KG1 (cell line): ENCODE measurements around the gene DNAH10.
"Not testable (repeated sequence)": the region's sequence is repeated elsewhere in the genome, so short reads cannot be mapped to it uniquely, and the experiment has no call there.

Source experiments
- DNase-seq: peaks from one replicate; lab custom pipeline; 2025; lab: John Stamatoyannopoulos, UW

Gene DNAH10

DNA sequence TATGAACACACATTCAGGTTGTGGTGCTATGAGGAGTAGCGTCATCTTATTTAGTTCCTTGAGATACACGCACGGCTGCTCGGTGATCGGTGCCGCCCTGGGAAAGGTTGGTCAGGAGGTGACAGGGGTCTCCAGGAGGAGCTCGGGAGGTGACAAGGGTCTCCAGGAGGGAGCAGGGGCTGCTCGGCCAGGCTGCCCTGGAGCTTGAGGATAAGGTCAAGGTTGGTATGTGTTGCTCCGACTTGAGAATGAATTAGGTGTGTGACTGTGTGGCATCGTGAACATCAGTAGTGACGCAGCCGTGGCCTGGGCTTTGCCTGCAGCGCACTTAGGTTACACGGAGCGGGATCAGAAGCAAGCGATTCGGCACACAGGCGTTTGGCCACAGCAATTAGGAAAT is 174.4 kb downstream of the DNAH10 start:
- DNase-seq: no peak

DNA sequence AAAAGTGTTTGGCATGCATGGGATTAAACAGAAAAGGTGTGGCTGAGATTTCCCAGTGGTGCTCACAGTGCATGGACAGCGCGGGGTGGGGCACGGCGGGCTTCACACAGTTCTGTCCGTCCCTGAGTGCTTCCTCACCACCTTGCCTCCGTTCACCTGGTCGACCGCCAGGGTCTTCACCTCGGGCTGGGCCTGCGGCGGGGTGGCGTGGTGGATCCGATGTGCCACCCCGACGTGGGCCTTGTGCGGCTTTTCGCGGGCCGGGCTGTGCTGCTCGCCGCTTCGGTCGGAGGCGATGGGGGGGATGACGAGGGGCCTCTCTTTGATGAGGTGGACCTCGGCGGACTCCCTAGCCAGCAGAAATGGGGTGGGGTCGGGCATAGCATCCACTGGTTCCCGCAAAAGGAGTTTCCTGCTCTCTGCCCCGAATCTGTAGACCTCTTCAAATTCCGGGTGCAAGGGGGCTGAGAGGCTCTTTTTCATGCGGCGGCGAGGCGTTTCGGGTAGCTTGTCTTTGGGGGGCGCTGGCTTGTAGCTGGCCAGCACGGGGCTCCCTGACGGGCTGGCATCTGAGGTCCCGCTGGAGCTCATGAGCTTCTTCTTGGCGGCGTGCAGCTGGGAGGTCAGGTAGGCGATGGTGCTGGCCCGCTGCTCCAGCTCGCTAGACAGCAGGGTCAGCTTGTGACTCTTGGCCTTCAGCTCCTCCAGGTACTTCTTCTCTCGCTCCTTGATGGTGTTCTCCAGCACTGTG is 175.0 kb downstream of the DNAH10 start:
- DNase-seq: no peak

DNA sequence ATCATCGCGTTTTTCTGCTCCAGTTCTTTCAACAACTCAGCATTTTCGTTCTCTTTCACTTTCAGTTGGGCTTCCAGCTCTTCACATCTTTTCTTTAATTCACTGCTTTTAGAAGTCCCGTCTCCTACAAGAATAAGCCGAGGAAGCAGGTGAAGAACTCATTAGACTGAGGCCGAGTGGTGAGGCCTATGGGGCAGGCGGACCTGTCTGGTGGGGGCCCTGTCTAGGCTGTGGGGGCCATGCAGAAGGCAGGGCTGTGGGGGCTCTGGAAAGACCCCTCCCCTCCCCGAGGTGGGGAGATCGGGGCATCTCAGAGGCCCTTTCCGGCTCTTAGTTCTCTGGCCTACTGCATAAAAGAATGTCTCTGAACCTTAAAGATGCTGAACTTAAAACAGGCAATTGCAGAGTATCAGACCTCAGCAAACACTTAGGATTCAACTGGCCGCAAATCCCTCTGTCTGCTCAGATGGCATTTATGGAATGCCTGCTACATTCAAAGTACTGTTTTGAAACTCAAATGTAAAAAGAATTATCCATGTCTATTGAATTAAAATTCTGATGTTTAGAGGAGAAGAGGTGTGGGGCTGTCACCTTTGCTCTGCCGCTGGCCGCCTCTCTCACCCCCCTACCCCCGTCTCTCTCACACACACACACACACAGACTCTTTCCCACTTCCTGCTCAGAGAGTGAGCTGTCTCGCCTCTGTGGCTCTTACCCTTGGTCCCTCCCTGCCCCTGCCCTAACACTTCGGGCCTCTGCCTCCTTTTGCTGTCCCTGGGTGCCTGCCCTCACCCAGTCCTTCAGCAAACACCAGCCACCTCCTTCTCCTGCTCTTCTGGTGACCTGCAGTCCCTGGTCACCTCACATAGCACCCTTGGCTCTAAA is 175.8 kb downstream of the DNAH10 start:
- DNase-seq: no peak

DNA sequence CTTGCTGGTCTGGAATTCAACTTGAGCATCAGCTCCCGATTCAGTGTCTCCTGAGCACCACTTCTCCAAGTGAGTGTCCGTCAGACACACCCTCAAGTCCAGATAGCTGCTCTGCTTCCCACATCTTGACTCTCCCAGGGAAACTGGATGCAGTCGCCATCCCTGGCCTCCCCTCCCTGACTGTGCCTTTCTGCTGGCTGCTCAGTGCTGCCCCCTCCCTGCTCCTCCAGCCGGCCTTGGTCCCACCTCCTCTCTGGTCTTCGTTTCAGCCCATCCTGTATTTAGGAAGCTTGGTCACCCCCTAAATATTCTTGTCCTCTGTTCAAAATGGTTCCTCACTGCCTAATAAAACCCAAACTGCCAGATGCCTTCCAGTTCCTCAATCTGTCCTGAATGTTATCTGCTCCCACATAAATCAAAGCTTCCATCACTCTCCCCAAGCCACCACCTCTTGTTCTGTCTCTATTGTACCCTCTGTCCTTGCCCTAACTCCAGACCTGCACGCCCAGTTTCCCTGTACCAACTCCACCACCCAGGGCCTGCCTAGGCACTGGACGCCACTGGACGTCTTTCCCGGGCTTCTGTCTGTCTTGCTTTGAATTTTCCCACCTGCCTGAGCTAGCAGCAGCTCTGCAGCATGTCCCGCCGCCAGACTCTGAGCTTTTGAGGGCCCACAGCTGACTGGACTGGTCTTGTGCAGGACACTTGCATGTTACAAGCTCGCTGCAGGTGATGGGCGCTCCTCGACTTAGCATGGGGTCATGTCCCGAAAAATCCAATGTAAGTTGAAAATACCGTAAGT is 176.8 kb downstream of the DNAH10 start:
- DNase-seq: no peak

DNA sequence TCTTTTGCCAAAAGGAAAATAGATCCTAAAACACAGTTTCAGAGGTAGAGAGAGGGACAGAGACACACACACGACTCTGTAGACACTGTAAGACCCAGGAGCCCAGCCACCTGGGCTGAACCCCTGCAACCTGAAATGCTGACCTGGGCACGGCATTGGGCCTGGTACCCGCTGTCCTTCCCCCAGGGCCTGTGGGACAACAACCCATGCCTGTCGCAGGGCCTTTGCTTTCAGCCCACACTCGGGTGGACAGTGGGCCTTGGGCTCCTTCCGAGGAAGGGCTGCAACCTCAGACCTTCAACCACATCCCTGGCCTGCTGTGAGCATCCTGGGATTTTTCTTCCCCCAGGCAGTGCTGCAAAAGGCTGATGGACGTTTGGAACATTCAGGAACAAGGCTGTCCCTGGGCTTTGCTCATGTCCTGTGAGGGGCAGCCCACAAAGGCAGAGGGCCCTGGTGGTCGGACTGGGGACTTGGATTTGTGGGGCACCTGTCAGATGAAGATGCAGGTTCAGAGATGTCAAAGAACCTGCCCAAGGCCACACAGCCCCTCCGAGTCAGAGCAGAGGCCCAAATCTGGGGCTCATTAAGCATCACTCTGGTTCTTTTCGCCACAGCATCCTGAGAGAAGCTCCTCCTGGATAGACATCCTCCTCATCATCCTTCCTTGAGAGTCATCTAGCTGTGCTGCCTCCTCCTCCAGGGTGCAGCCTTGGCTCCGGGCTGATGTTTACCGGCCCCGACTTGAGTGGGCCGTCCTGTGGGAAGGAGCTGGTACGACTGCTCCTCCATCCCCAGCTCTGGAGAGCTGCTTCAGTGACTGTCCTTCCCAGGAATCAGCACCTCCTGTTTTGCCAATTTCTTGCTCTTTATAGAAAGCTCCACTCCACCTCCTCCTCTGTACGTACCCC is 177.9 kb downstream of the DNAH10 start:
- no peak for DNase-seq

DNA sequence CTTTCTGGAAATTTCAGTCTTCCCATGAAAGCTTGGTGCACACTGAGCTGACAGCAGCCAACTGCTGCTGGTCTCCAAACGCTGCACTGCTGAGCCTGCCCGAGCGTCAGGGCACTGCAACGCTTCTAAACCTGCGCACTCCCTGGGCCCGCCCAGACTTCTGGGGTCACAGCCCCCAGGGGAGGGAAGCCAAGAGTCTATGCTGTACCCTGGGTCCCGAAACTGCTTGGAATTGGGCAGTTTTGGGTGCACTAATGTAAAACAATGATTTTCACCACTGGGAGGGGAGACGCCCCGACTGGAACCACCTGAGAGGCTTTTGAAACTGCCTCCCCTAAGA is 178.5 kb downstream of the DNAH10 start:
- DNase-seq: no peak

DNA sequence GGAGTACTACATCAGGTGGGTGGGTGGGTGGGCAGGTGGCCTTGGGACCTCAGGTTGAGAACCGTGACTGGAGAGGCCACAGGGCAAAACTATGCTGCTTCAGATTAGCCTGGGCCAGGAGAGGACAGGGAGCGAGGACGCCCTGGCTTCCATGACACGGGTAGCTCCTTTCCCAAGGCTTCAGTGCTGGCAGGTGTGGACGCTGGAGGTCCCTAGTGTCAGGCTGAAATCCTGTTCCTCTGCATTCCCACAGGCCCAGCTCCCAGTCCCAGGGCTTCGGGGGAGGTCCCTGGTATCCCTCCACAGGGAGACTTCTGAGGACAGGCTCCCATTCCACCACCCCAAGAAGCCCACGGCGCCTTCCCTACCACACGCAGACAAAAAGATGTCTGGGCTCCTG is 178.9 kb downstream of the DNAH10 start:
- no peak for DNase-seq

DNA sequence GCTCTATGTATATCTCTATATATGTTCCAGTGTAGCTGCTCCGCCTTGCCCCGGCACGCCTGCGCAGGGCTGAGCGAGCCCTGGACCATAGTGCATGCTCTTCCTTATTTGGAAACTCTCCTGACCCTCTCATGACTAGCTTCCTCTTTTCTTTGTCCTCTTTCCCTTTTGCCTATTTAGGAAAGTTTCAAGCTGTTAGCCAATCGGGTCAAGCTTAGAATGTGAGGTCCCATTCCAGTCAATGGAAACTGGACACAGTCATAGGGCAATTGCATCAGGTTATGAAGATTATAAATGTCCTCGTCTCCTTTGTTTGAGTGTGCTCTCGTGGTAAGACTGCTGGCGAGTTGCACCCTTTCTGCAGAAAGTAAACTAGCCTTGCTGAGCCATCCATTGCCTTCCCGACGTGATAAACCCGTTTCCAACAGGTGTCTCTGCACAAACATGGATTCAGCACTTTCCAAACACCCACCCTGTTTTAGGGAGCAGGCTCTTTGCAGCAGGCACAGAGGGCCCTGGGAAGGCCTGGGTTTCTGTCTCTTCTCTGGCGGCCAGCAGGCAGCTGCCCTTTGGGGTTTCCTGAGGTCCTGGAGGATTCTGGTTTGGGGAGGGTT is 179.6 kb downstream of the DNAH10 start:
- DNase-seq: no peak

DNA sequence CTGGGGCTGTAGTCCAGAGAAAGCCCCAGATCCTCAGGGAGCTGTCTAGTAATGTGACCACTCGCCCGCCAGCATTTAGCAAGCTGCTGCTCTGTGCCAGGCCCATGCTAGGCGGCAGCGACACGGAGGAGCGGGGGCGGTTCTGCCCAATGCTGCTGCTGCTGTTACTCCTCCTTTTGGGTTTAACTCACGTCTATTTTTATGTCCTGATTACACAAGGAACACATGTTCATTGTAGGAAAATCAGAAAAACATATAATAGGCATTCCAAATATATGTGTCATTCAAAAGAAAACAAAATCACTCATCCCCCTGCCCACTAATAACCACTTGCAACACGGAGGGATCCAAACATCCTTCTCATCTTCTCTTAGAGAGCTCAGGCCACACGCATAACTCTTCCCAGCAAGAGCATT is 180.1 kb downstream of the DNAH10 start:
- no peak for DNase-seq

DNA sequence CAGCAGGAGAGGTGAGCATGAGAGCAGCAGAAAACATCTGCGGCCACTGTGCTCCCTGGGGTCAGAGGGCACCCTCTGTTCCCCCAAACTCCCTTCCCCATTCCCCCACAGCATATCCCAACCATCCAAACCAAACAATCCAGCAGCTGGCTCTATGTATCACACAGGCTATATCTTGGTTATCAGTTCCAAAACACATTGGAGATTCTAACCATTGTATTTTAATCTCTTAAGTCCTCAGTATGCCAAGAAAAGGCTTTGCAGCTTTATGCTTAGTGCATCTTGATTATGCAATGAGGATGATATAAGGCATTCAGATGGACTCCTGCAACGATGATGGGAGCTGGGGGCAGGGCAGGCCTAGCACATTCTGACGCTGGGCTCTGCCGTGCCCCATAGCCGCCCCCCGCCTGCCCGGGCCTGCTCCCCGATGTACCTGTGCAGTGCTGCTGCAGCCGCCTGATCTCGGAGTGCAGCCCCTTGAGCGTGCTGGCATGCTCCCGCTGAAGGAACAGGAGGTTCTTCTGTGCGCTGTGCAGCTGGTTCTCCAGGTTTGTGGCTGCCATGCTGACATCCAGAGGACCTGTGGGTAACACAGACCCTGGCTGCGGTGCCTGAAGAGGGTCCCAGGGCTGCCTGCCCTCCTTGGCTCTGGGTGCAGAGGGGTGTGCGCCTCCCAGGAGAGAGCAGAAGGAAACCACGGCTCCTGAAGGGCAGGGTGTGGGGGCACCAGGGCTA is 181.0 kb downstream of the DNAH10 start:
- DNase-seq: no peak

DNA sequence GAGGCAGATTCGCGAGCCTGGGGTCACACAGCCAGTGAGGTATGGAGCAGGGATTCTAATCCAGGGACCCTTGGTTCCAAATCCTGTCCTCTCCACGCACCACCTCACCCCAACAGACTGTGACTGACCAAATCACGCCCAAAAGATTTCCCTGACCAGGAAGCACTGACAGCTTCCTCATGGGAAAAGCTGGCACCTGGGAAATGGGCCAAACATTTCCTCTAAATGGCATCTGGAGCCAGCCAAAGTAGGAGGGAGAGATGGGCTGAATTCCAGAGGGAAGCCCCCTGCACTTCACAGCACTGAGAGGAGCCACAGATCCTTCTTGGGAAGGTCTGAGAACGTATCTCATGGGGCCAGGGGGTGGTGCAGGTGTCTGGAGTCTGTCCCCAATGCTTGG is 181.7 kb downstream of the DNAH10 start:
- DNase-seq: no peak

DNA sequence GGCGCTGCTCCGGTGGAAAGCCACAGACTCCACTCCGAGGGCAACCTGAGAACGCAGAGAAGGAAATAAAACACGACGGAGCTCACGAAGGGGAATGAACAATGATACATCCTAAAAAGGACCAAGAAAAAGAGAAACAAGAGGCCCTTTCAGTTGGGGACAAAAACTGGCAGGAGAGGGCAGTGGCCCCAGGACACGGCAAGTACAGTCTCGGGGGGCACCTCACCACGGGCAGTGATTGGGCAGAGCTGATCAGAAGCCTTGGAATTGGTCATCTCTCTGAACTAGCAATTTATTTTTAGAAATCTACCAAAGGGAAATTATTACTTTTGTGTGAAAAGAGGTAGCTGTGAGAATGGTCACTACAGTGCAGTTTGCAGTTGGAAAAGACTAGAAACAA is 182.6 kb downstream of the DNAH10 start:
- DNase-seq: no peak

DNA sequence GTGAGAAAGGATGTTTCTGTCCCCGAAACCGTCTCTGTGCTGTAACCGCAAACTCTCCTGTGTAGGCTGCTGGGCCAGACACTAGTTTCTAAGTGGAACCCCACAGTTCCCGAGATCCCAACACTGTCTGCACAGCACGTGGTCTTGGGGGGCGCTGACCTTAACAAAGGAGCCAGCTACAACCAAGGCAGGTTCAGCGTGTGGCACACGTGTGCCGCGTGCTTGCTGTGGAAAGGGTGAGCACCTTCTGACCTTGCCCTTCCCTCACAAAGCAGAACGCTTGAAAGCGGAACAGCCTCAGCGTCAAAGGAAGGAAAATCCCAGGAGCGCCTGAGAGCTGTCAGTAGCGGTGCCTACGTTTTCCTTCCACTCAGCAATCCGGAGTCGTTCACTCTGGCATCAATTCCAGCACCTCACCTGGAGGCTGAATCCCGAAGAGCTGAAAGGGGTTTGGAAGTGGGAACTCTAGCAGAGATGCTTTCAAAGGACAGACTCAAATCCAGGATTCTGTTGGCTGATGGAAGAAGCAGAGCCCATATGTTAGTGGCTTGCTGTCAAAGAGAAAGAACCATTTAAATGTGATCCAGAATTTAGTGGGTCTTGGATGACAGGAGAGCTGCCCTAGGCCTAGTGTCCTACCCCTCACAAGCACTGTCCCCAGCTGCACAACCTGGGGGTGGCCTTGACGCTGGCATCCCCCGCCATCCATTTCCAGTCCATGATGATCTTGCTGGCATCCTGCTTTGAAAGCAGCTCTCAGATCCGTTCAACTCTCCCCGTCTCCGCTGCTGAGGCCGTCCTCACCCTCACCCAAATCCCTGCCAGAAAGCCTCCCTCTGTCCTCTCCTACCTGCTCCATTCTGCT is 183.4 kb downstream of the DNAH10 start:
- no peak for DNase-seq

DNA sequence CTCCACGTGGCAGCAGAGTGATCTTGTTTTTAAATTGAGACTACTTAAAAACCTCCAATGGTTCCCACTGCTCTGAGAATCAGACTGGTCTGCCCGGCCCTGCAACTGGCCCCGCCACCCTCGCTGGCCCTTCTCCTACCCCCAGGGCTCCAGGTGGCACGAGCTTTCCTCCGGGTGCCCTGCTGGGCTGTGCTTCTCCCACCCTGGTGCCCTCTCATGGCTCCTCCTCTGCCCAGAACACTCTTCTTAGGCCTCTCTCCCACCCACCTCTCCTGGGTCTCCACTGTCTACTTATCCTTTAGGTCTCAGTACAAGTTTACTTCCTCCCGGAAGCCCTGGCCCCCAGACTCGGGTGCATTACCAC is 184.0 kb downstream of the DNAH10 start:
- no peak for DNase-seq

DNA sequence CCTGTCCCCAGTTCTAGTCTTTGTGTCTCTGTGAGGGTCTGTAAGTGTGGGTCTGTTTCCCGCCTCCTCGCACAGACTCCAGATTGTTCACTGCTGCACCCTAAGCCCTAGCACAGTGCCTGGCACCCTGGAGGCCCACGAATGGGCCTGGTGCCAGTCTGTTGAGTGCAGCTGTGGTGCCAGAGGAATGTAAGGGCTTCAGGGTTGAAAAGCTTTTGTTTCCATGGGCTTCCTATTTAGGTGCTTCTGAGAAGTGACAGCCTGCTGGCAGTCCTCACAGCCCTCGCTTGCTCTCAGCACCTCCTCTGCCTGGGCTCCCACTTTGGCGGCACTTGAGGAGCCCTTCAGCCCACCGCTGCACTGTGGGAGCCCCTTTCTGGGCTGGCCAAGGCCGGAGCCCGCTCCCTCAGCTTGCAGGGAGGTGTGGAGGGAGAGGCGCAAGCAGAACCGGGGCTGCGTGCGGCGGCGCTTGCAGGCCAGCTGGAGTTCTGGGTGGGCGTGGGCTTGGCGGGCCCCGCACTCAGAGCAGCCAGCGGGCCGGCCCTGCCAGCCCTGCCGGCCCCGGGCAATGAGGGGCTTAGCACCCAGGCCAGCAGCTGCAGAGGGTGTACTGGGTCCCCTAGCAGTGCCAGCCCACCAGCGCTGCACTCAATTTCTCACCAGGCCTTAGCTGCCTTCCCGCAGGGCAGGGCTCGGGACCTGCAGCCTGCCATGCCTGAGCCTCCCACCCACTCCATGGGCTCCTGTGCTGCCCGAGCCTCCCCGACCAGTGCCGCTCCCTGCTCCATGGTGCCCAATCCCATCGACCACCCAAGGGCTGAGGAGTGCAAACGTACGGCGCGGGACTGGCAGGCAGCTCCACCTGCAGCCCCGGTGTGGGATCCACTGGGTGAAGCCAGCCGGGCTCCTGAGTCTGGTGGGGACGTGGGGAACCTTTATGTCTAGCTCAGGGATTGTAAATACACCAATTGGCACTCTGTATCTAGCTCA is 184.7 kb downstream of the DNAH10 start:
- not testable (repeated sequence) for DNase-seq

DNA sequence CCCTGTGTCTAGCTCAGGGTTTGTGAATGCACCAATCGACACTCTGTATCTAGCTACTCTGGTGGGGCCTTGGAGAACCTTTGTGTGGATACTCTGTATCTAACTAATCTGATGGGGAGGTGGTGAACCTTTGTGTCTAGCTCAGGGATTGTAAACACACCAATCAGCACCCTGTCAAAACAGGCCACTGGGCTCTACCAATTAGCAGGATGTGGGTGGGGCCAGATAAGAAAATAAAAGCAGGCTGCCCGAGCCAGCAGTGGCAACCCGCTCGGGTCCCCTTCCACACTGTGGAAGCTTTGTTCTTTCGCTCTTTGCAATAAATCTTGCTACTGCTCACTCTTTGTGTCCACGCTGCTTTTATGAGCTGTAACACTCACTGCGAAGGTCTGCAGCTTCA is 185.4 kb downstream of the DNAH10 start:
- not testable (repeated sequence) for DNase-seq

DNA sequence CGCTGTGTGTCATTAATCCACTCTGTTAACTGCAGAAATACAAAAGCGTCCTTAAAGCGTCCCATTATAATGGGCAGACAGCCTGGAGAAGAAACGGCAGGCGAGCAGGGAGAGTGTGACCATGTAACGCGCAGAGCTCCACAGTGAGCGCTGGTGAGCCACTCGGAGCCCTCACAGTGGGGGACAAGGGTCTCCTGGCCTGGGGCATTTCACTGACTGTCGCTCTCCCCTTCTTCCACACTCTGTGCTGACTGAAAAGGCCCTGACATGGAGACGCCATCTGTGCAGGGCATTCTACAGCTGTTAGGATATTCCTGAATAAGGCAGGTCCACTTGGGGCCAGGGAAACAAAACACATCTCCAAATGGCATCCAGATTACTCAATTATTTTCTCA is 186.3 kb downstream of the DNAH10 start:
- DNase-seq: no peak
